Omental fat pad (tissue), 4 donors: ENCODE data around the gene RSBN1L. TPM values are rescaled to one million over a fixed set of nuclear protein-coding genes. Genes with fewer than 3 reads are reported as not detected.

Experiments
- ATAC-seq: fragments of 150-250 bp; one replicate; pipeline ENCODE4 v1.9.1; 2016; ENCODE audit warnings: mild to moderate bottlenecking, moderate library complexity; ENCODE audit not compliant: low FRiP score
- DNase-seq: peaks from one replicate; pipeline ENCODE4 v3.0.0-alpha.2; 2019; ENCODE audit warnings: low spot score
- total RNA-seq, 4 donors: library from RNA; depleted of rRNA; stranded (reverse); fragments of >200 nt; gene quantifications; one replicate each; pipeline ENCODE4 v1.1.0, GENCODE V29; 2016
- TF ChIP-seq, protein P1 (sequence below), 3 donors: fragments of 450-650 bp; IDR thresholded peaks; one replicate each; pipeline ENCODE4 v1.5.1; 2016 to 2017; ENCODE audit warnings: antibody characterized with exemption in 3 of 3, mild to moderate bottlenecking in 3 of 3, moderate library complexity in 2 of 3

The RSBN1L gene
- total RNA-seq, 4 donors from 2014 or later = 7.5 to 31.2 (median 9.0) TPM

DNA sequence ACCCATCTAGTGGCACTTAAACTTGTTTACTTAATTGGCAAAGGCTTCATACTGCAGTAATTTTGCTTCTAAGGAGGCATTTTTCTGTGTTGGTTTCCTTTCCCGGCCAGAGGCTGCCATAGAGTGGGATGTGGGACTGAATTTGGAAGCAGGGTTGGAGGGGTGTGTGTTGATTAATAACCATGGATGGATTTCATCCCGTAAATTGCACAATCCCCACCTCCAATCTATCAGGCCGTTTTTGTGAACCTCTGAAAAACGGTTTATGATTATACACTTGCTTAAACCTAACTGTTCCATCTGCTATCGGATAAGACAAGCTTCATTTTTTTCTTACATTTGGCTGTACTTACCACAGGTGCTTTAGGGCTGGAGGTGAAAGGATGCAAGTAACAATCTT lies 100.7 kb downstream of the RSBN1L start:
- TF ChIP-seq, protein P1, sequence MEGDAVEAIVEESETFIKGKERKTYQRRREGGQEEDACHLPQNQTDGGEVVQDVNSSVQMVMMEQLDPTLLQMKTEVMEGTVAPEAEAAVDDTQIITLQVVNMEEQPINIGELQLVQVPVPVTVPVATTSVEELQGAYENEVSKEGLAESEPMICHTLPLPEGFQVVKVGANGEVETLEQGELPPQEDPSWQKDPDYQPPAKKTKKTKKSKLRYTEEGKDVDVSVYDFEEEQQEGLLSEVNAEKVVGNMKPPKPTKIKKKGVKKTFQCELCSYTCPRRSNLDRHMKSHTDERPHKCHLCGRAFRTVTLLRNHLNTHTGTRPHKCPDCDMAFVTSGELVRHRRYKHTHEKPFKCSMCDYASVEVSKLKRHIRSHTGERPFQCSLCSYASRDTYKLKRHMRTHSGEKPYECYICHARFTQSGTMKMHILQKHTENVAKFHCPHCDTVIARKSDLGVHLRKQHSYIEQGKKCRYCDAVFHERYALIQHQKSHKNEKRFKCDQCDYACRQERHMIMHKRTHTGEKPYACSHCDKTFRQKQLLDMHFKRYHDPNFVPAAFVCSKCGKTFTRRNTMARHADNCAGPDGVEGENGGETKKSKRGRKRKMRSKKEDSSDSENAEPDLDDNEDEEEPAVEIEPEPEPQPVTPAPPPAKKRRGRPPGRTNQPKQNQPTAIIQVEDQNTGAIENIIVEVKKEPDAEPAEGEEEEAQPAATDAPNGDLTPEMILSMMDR (IDR thresholded peaks at IDR 0.05) = no peak
- ATAC-seq = no peak
- DNase-seq = no peak

DNA sequence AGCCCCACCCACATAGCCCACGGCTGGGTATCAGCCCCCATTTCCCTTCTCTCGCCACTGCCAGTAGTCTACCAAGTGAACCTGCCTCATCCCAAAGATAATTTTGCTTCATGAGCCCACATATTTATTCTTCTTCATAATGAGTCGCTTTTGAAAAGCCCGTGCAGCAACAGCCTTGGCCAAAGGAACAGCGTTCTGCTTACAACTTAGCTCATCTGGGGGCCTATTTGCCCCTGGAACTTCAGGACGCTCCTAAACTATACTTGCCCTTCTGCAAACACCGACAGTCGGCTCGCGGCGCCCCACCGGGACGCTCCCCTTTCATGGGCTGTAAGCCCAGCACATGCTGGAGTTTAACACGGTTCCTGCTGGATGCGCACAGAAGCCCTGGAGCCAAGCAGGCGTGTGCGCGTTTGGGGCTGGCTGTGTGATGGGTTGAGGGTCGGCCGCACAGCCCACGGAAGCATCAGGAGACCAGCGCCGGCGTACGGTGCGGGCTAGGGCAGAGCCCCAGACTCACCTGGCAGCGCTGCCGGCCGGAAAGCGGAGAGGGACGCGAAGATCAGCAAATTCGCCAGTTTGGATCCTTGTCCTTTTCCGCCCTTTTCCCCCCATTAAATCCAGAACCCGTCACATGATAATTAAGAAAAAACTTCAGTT lies 101.6 kb downstream of the RSBN1L start:
- ATAC-seq = peak; percentile 37
- TF ChIP-seq, protein P1 (IDR thresholded peaks at IDR 0.05) = no peak
- DNase-seq = no peak

DNA sequence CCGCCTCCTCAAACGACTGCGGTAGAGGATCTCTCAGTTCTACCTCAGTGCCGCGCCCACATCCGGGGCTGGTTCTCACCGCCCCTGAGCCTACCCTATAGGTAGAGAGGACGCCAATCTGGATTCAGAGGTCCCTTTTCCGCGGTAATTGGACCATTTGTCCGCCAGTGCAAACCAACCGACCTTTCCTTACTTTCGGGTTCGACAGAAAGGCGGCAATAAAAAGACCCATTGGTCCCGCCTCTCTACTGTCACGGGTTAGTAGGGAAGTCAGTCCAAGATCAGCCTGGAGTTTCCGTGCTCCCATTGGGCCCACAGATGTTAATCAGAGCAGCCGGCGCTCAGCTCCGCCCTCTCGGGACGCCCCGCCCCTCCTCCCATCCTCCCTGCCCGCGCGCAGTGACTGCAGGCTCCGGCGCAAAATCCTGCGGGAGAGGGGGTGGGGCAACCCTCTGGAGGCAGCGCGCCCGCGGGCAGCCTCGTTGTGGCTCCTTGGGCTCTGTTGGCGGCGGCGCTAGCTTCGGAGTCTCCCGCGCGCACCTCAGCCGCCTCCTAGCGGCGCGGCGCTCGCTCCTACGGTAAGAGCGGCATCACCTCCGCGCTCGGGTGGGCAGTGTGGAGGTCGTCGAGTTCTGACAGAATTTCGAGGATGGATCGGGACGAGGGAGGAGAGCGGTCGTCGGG lies 102.3 kb downstream of the RSBN1L start, which contains the start of the genes PHTF2 and TMEM60:
TSS of gene PHTF2 (plus strand) at position 380 of the 684 bp plus-strand sequence.
TSS of gene TMEM60 (minus strand) at position 41 of the 684 bp plus-strand sequence. CDS start 4,061 bp downstream, outside the sequence.
- DNase-seq = peak; percentile 92
- TF ChIP-seq, protein P1 (IDR thresholded peaks at IDR 0.05) = no peak
- peak; percentile 98 for ATAC-seq

DNA sequence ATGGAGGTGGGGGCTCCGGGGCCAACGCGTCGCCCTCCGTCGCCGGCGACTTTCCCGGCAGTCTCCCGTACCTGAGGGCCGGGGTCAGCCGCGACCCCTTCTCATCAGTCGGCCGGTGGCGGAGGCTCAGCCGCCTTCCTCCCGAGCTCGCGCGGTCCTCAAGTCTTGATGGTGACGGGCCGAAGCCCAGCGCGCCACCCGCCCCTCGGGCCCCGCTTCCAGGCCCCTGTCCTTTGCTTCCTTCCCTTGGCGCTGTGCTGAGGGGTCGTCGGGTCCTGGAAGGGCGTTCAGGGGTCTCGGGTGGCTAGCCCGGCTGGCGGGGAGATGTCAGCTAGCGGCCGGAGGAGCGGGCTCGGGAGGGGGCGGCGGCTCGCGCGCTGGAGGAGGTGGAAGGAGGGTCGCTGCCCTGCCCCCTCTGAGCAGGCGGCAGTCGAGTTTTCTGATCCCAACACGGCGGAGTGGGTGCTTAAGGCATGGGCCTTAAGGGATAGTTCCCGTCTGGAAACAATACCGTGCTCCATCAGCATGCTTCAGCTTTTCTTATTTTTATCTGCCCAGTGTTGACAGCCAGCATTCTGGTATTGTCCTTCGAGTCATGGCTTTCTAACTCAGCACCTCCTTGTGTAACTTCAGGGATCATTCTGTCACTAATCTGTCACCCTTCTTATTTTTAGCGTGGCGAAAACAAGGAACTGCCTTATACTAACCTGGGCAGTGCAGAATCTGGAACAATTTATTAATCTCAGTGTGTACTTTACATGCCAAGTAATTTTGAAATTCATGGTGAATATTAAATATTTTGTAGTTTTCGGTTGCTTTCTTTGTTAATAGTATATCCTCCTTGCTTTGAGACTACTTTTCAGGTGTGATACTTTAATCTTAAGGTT lies 103.1 kb downstream of the RSBN1L start:
- TF ChIP-seq, protein P1 (IDR thresholded peaks at IDR 0.05) = no peak
- ATAC-seq (peak; percentile 7), DNase-seq (no peak)

DNA sequence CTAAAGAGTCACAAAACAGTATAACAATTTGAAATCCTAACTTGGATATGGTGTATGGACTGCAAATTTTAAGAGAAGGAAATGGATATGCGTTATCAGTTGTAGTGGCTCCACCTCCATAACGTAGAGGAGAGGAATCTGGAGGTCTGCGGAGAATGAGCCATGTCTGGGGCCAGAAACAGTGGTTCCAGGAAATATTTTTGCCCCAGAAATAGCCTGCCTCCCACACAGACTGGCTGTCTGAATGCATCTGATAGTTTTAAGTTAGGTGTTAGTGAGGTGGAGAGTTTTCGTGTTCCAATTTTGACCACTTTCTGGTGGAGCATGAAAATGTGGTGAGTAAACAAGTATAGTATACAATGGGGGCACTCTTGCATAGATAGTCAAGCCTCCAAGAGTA lies 103.9 kb downstream of the RSBN1L start:
- DNase-seq (no peak), ATAC-seq (no peak)
- TF ChIP-seq, protein P1 (IDR thresholded peaks at IDR 0.05) = no peak

DNA sequence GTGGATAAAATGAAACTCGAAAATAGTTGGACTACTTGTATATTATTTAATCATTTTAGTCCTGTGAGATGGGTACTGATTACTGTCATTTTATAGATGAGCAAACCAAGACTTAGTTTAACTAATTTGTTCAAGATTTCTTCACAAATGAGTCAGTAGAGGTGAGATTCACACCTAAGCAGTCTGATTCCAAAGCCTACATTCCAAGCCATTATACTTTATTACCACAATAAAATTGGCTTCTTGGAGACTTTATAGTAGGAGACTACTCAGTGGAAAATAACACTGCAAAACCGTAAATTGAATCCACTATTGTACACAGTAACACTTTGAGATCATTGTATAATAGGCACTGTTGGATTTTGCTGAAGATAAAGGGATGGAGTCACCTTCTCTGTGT lies 104.5 kb downstream of the RSBN1L start:
- TF ChIP-seq, protein P1 (IDR thresholded peaks at IDR 0.05) = no peak
- DNase-seq (no peak), ATAC-seq (no peak)
